Measurements from ENCODE around the gene GATAD2A.

The GATAD2A gene

GRCh38 chr19:19427944-19428343 lies 22.5 kb downstream of the GATAD2A start:
- no peak for DNase-seq (ENCODE audit: insufficient read length)
- no peak for FAIRE-seq
- TF ChIP-seq POLR2A (IDR thresholded peaks at IDR 0.05; ENCODE audit: low read depth, low read length) (no peak), POLR2AphosphoS5 (IDR thresholded peaks at IDR 0.05; ENCODE audit: low read depth, low read length) (no peak), TAF1 (IDR thresholded peaks at IDR 0.05; ENCODE audit: borderline replicate concordance, low read depth, low read length) (no peak)

GRCh38 chr19:19428746-19429145 lies 23.3 kb downstream of the GATAD2A start:
- FAIRE-seq (no peak), DNase-seq (ENCODE audit: insufficient read length) (no peak)
- TF ChIP-seq TAF1 (IDR thresholded peaks at IDR 0.05; ENCODE audit: borderline replicate concordance, low read depth, low read length) (no peak), POLR2A (IDR thresholded peaks at IDR 0.05; ENCODE audit: low read depth, low read length) (no peak), POLR2AphosphoS5 (IDR thresholded peaks at IDR 0.05; ENCODE audit: low read depth, low read length) (no peak)

GRCh38 chr19:19429361-19429760 lies 23.9 kb downstream of the GATAD2A start:
- DNase-seq (ENCODE audit: insufficient read length) (no peak), FAIRE-seq (no peak)
- TF ChIP-seq TAF1 (IDR thresholded peaks at IDR 0.05; ENCODE audit: borderline replicate concordance, low read depth, low read length) (no peak), POLR2A (IDR thresholded peaks at IDR 0.05; ENCODE audit: low read depth, low read length) (no peak)

- FAIRE-seq, result no peak
- TF ChIP-seq POLR2A (IDR thresholded peaks at IDR 0.05; ENCODE audit: low read depth, low read length) (no peak), TAF1 (IDR thresholded peaks at IDR 0.05; ENCODE audit: borderline replicate concordance, low read depth, low read length) (no peak), POLR2AphosphoS5 (IDR thresholded peaks at IDR 0.05; ENCODE audit: low read depth, low read length) (no peak)
- DNase-seq (ENCODE audit: insufficient read length), result no peak
Measured at GRCh38 chr19:19432732-19433131, 27.3 kb downstream of the GATAD2A start.

GRCh38 chr19:19433666-19434213 lies 28.3 kb downstream of the GATAD2A start:
- FAIRE-seq, result no peak
- no peak for TF ChIP-seq POLR2AphosphoS5 (IDR thresholded peaks at IDR 0.05; ENCODE audit: low read depth, low read length)
- no peak for TF ChIP-seq TAF1 (IDR thresholded peaks at IDR 0.05; ENCODE audit: borderline replicate concordance, low read depth, low read length)
- no peak for TF ChIP-seq POLR2A (IDR thresholded peaks at IDR 0.05; ENCODE audit: low read depth, low read length)
- no peak for DNase-seq (ENCODE audit: insufficient read length)

- TF ChIP-seq TAF1 (IDR thresholded peaks at IDR 0.05; ENCODE audit: borderline replicate concordance, low read depth, low read length) (no peak), POLR2A (IDR thresholded peaks at IDR 0.05; ENCODE audit: low read depth, low read length) (no peak), POLR2AphosphoS5 (IDR thresholded peaks at IDR 0.05; ENCODE audit: low read depth, low read length) (no peak)
- no peak for FAIRE-seq
- DNase-seq (ENCODE audit: insufficient read length), result no peak
Measured at GRCh38 chr19:19434483-19435045, 29.1 kb downstream of the GATAD2A start.

- no peak for DNase-seq (ENCODE audit: insufficient read length)
- FAIRE-seq, result no peak
- TF ChIP-seq POLR2A (IDR thresholded peaks at IDR 0.05; ENCODE audit: low read depth, low read length) (no peak), POLR2AphosphoS5 (IDR thresholded peaks at IDR 0.05; ENCODE audit: low read depth, low read length) (no peak), TAF1 (IDR thresholded peaks at IDR 0.05; ENCODE audit: borderline replicate concordance, low read depth, low read length) (no peak)
Measured at GRCh38 chr19:19436137-19436691, 30.7 kb downstream of the GATAD2A start.

- no peak for DNase-seq (ENCODE audit: insufficient read length)
- no peak for TF ChIP-seq POLR2A (IDR thresholded peaks at IDR 0.05; ENCODE audit: low read depth, low read length)
- TF ChIP-seq POLR2AphosphoS5 (IDR thresholded peaks at IDR 0.05; ENCODE audit: low read depth, low read length), result 0 out of 2 replicates have a peak, but pooled peaks have one; percentile 14
- TF ChIP-seq TAF1 (IDR thresholded peaks at IDR 0.05; ENCODE audit: borderline replicate concordance, low read depth, low read length), result no peak
- no peak for FAIRE-seq
Measured at GRCh38 chr19:19438366-19439175, 33.1 kb downstream of the GATAD2A start.

GRCh38 chr19:19439176-19439482 lies 33.7 kb downstream of the GATAD2A start:
- DNase-seq (ENCODE audit: insufficient read length), result no peak
- no peak for FAIRE-seq
- TF ChIP-seq TAF1 (IDR thresholded peaks at IDR 0.05; ENCODE audit: borderline replicate concordance, low read depth, low read length), result no peak

GRCh38 chr19:19443283-19443682 lies 37.8 kb downstream of the GATAD2A start:
- no peak for TF ChIP-seq TAF1 (IDR thresholded peaks at IDR 0.05; ENCODE audit: borderline replicate concordance, low read depth, low read length)
- TF ChIP-seq POLR2AphosphoS5 (IDR thresholded peaks at IDR 0.05; ENCODE audit: low read depth, low read length), result no peak
- TF ChIP-seq POLR2A (IDR thresholded peaks at IDR 0.05; ENCODE audit: low read depth, low read length), result no peak
- FAIRE-seq (no peak), DNase-seq (ENCODE audit: insufficient read length) (no peak)

GRCh38 chr19:19443902-19444680 lies 38.6 kb downstream of the GATAD2A start:
- DNase-seq (ENCODE audit: insufficient read length) (no peak), FAIRE-seq (peak; percentile 62)
- TF ChIP-seq POLR2A (IDR thresholded peaks at IDR 0.05; ENCODE audit: low read depth, low read length), result 0 out of 2 replicates have a peak, but pooled peaks have one; percentile 17
- no peak; the same call in 1 of the 2 replicates for TF ChIP-seq POLR2AphosphoS5 (IDR thresholded peaks at IDR 0.05; ENCODE audit: low read depth, low read length)
- no peak for TF ChIP-seq TAF1 (IDR thresholded peaks at IDR 0.05; ENCODE audit: borderline replicate concordance, low read depth, low read length)
